Neuronal stem cell (in vitro differentiated cells): ENCODE results near the gene MAPKAPK3.

Source experiments
- DNase-seq: peaks from one replicate; pipeline ENCODE4 v3.0.0-alpha.2; 2013; ENCODE audit warnings: low spot score
- H2AFZ ChIP-seq: one replicate; pipeline ENCODE4 v1.6.1; 2013; ENCODE audit warnings: mild to moderate bottlenecking, low read length, inconsistent platforms
- H2AK5ac ChIP-seq: 2 replicates; pipeline ENCODE4 v1.6.1; 2013; ENCODE audit warnings: low read depth, mild to moderate bottlenecking, inconsistent platforms, low read length, moderate library complexity, mixed read lengths
- H2BK120ac ChIP-seq: 2 replicates; pipeline ENCODE4 v1.6.1; 2013; ENCODE audit warnings: low read depth, mild to moderate bottlenecking, inconsistent platforms, low read length, moderate library complexity, mixed read lengths
- H2BK12ac ChIP-seq: one replicate; pipeline ENCODE4 v1.6.1; 2013; ENCODE audit warnings: low read length, inconsistent platforms
- H2BK15ac ChIP-seq: 2 replicates; pipeline ENCODE4 v1.6.1; 2013; ENCODE audit warnings: mild to moderate bottlenecking, low read length, inconsistent platforms, mixed read lengths
- H2BK5ac ChIP-seq: one replicate; pipeline ENCODE4 v1.6.1; 2013; ENCODE audit warnings: inconsistent platforms, mild to moderate bottlenecking, low read length, moderate library complexity
- H3K14ac ChIP-seq: one replicate; pipeline ENCODE4 v1.6.1; 2013; ENCODE audit warnings: low read length, inconsistent platforms
- H3K18ac ChIP-seq: 2 replicates; pipeline ENCODE4 v1.6.1; 2013; ENCODE audit warnings: low read length, inconsistent platforms
- H3K23ac ChIP-seq: 2 replicates; pipeline ENCODE4 v1.6.1; 2013; ENCODE audit warnings: low read depth, mild to moderate bottlenecking, mixed read lengths, low read length, inconsistent platforms; ENCODE audit not compliant: poor library complexity
- H3K27ac ChIP-seq: replicated peaks from 3 replicates; pipeline ENCODE4 v1.5.1; 2013; ENCODE audit warnings: low read length, inconsistent platforms
- H3K27me3 ChIP-seq, 3 experiments: 2 replicates each; pipeline ENCODE4 v1.6.1; 2013; ENCODE audit warnings: low read length in 3 of 3, mild to moderate bottlenecking in 2 of 3, inconsistent platforms in 1 of 3, low read depth in 1 of 3, mixed read lengths in 1 of 3, moderate library complexity in 1 of 3; ENCODE audit not compliant: control insufficient read depth in 3 of 3, insufficient read depth in 3 of 3
- H3K36me3 ChIP-seq, 2 donors: replicated peaks in 1 of 2; 2 replicates each; pipeline ENCODE4 v1.6.1; 2013; ENCODE audit warnings: low read length in 2 of 2; ENCODE audit not compliant: control insufficient read depth in 2 of 2, insufficient read depth in 2 of 2
- H3K4ac ChIP-seq: 2 replicates; pipeline ENCODE4 v1.6.1; 2013; ENCODE audit warnings: inconsistent platforms, mild to moderate bottlenecking, low read length, moderate library complexity
- H3K4me1 ChIP-seq, 2 donors: 1 replicate in 1 of 2; 2 replicates in 1 of 2; pipeline ENCODE4 v1.6.1; 2013; ENCODE audit warnings: low read length in 2 of 2, low read depth in 1 of 2; ENCODE audit not compliant: control insufficient read depth in 2 of 2, insufficient read depth in 1 of 2
- H3K4me2 ChIP-seq: one replicate; pipeline ENCODE4 v1.6.1; 2013; ENCODE audit warnings: mild to moderate bottlenecking, low read length, inconsistent platforms; ENCODE audit not compliant: insufficient read depth, poor library complexity, severe bottlenecking
- H3K4me3 ChIP-seq, 2 donors: 2 replicates each; pipeline ENCODE4 v1.5.1; 2013; ENCODE audit warnings: low read length in 2 of 2, mild to moderate bottlenecking in 2 of 2, inconsistent platforms in 1 of 2, moderate library complexity in 1 of 2
- H3K79me1 ChIP-seq: one replicate; pipeline ENCODE4 v1.6.1; 2013; ENCODE audit warnings: low read depth, mild to moderate bottlenecking, inconsistent platforms, low read length, moderate library complexity
- H3K9ac ChIP-seq: one replicate; pipeline ENCODE4 v1.6.1; 2013; ENCODE audit warnings: mild to moderate bottlenecking, low read depth, low read length, inconsistent platforms; ENCODE audit not compliant: poor library complexity
- H3K9me3 ChIP-seq, 2 donors: replicated peaks in 1 of 2; 2 replicates each; pipeline versions ENCODE3 to v1.6.1; 2013; ENCODE audit warnings: low read length in 2 of 2, mild to moderate bottlenecking in 2 of 2, inconsistent platforms in 1 of 2, low read depth in 1 of 2, mixed read lengths in 1 of 2, moderate library complexity in 1 of 2; ENCODE audit not compliant: control insufficient read depth in 2 of 2, insufficient read depth in 1 of 2
- H4K8ac ChIP-seq: one replicate; pipeline ENCODE4 v1.6.1; 2013; ENCODE audit warnings: low read depth, mild to moderate bottlenecking, inconsistent platforms, low read length, moderate library complexity
- H4K91ac ChIP-seq: one replicate; pipeline ENCODE4 v1.6.1; 2013; ENCODE audit warnings: low read length, low read depth, mild to moderate bottlenecking, inconsistent platforms; ENCODE audit not compliant: poor library complexity
- WGBS, 2 donors: extraction: QIAGEN DNeasy Blood & Tissue Kit; methylation state at CpG; one replicate each; pipeline ENCODE4 v1.1.7; 2013; ENCODE audit warnings: missing lambda C conversion rate in 2 of 2, mixed read lengths in 1 of 2; ENCODE audit not compliant: insufficient read length in 2 of 2, insufficient replicate concordance in 1 of 2; ENCODE audit errors: extremely low coverage in 2 of 2; 5-methylcytosine and 5-hydroxymethylcytosine counted together

MAPKAPK3 gene

DNA sequence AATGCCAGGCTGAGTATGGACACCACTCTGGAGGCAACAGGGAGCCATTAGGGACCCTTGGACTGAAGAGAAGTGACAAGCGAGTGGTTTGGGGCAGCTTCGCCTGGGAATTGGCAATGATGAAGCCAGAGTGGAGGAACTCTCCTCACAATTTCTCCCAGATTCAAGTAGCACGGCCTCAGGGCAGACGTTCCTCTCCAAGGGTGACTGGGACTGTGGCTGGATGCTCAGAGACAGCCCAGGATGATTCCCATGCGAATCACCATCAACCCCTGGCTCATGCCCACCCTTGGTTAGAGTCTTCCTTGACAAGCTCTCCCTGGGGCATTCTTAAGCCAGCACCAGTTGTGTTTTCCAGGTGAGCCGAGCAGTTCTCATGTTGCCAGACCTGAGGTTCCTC, 41.5 kb downstream of the MAPKAPK3 start:
- no peak overlapping the region for H3K14ac ChIP-seq

GRCh38 chr3:50658831-50659230, 41.9 kb downstream of the MAPKAPK3 start:
- Histone ChIP-seq H2BK120ac (no peak overlapping the region), H3K4me2 (no peak overlapping the region), H3K27me3 (peaks cover 0 to 6% (median 0%) of the 10 kb centered on the region in 3 experiments), H4K91ac (no peak overlapping the region), H3K4me3 (no peak overlapping the region), H3K79me1 (no peaks in the 10 kb centered on the region), H3K36me3 (no peaks in the 10 kb centered on the region), H3K9ac (no peak overlapping the region), H4K8ac (no peak overlapping the region), H2BK12ac (no peak overlapping the region), H3K14ac (no peak overlapping the region), H3K4ac (no peak overlapping the region), H3K27ac (no peak overlapping the region), H3K18ac (no peak overlapping the region), H3K4me1 (peaks cover 0 to 2% of the 10 kb centered on the region in 2 donors), H2BK15ac (no peak overlapping the region), H2BK5ac (no peak overlapping the region), H2AFZ (no peak overlapping the region), H2AK5ac (no peak overlapping the region), H3K9me3 (no peaks in the 10 kb centered on the region), H3K23ac (no peak overlapping the region)
- WGBS, 2 donors, result no CpG with 5 or more reads among the region's 3 CpGs
- no peak for DNase-seq

More for the DNA sequence above, 41.5 kb downstream of the MAPKAPK3 start:
- Histone ChIP-seq H3K4me2 (no peak overlapping the region), H3K27ac (no peak overlapping the region), H3K79me1 (no peaks in the 10 kb centered on the region), H3K4me3 (no peak overlapping the region), H4K8ac (no peak overlapping the region), H3K9ac (no peak overlapping the region), H2BK12ac (no peak overlapping the region), H2BK15ac (no peak overlapping the region), H3K27me3 (peaks cover 0 to 6% (median 0%) of the 10 kb centered on the region in 3 experiments), H3K4me1 (peaks cover 0 to 2% of the 10 kb centered on the region in 2 donors), H2AK5ac (no peak overlapping the region), H3K36me3 (no peaks in the 10 kb centered on the region), H2AFZ (no peak overlapping the region), H3K18ac (no peak overlapping the region), H2BK5ac (no peak overlapping the region), H4K91ac (no peak overlapping the region), H3K23ac (no peak overlapping the region), H3K4ac (no peak overlapping the region), H2BK120ac (no peak overlapping the region), H3K9me3 (no peaks in the 10 kb centered on the region)
- DNase-seq, result no peak
- WGBS, 2 donors, result no CpG with 5 or more reads among the region's 6 CpGs

DNA sequence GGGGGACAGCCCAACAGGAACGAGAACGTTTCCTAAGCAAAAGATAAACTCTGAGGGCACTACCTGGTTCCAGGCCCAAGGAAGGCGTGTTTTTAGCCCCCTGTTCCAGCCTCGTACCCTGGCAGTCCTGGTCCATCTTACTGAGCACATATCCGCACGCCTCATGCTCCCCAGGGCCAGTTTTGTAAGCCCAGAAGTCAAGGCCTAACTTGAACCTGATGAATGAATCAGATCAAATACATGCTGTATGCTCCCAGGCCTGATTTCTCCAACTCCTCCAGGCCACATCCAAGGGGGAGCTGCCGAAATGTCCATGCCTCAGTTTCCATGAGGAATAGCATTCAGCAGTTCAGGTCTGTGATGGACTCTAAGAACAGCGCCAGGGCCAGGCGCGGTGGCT, 43.4 kb downstream of the MAPKAPK3 start:
- H3K27me3 ChIP-seq, result peaks cover 0 to 6% (median 0%) of the 10 kb centered on the region in 3 experiments
- no peaks in the 10 kb centered on the region for H3K79me1 ChIP-seq
- peak overlapping the region; percentile 32 for H2AK5ac ChIP-seq
- no peak overlapping the region for H4K8ac ChIP-seq
- H2BK12ac ChIP-seq, result no peak overlapping the region
- no peak overlapping the region for H3K27ac ChIP-seq
- peaks cover 0 to 2% of the 10 kb centered on the region in 2 donors for H3K4me1 ChIP-seq
- no peak overlapping the region for H3K9ac ChIP-seq
- no peaks in the 10 kb centered on the region for H3K36me3 ChIP-seq
- H2BK5ac ChIP-seq, result no peak overlapping the region
- no CpG with 5 or more reads among the region's 10 CpGs for WGBS, 2 donors
- H2BK15ac ChIP-seq, result peak overlapping the region; percentile 5
- H3K4me2 ChIP-seq, result no peak overlapping the region
- no peak overlapping the region for H3K4me3 ChIP-seq
- no peaks in the 10 kb centered on the region for H3K9me3 ChIP-seq
- no peak for DNase-seq
- H3K18ac ChIP-seq, result no peak overlapping the region
- H4K91ac ChIP-seq, result no peak overlapping the region
- H2AFZ ChIP-seq, result no peak overlapping the region
- no peak overlapping the region for H2BK120ac ChIP-seq
- no peak overlapping the region for H3K4ac ChIP-seq
- H3K14ac ChIP-seq, result no peak overlapping the region
- H3K23ac ChIP-seq, result no peak overlapping the region

DNA sequence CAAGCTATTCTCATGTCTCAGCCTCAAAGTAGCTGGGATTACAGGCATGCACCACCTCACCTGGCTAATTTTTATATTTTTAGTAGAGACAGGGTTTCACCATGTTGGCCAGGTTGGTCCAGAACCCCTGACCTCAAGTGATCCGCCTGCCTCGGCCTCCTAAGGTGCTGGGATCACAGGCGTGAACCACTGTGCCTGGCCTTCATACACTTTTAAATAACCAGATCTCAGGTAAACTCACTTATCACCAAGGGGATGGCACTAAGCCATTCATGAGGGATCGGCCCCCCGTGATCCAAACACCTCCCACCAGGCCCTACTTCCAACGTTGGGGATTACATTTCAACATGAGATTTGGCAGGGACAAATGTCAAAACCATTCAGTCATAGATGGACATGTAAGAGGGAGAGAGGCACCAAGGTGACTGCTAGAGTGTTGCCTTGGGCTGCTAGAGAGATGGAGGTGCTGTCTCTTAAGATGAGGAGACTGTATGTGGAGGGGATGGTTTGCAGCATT, 44.4 kb downstream of the MAPKAPK3 start:
- H3K14ac ChIP-seq, result no peak overlapping the region
- no peak overlapping the region for H2BK120ac ChIP-seq
- H2AK5ac ChIP-seq, result no peak overlapping the region
- H3K4me2 ChIP-seq, result no peak overlapping the region
- H3K27me3 ChIP-seq, result peaks cover 0 to 6% (median 0%) of the 10 kb centered on the region in 3 experiments
- H3K4me3 ChIP-seq, result no peak overlapping the region
- no CpG with 5 or more reads among the region's 6 CpGs for WGBS, 2 donors
- H4K8ac ChIP-seq, result no peak overlapping the region
- no peak overlapping the region for H3K23ac ChIP-seq
- no peak overlapping the region for H2AFZ ChIP-seq
- peaks cover 0 to 2% of the 10 kb centered on the region in 2 donors for H3K4me1 ChIP-seq
- no peak overlapping the region for H3K4ac ChIP-seq
- no peaks in the 10 kb centered on the region for H3K36me3 ChIP-seq
- no peak overlapping the region for H3K9ac ChIP-seq
- H2BK15ac ChIP-seq, result no peak overlapping the region
- H3K79me1 ChIP-seq, result no peaks in the 10 kb centered on the region
- no peak overlapping the region for H3K18ac ChIP-seq
- no peak overlapping the region for H4K91ac ChIP-seq
- no peak for DNase-seq
- H2BK12ac ChIP-seq, result no peak overlapping the region
- no peak overlapping the region for H3K27ac ChIP-seq
- H3K9me3 ChIP-seq, result no peaks in the 10 kb centered on the region
- no peak overlapping the region for H2BK5ac ChIP-seq
